Loucy (cell line): Measurements from ENCODE around the gene CA11.

Experiments used
- H2AFZ ChIP-seq: fragments of 200-600 bp; sonication (generic); 2 replicates; pipeline ENCODE4 v1.6.0; 2016; ENCODE audit warnings: antibody characterized with exemption, mild to moderate bottlenecking, low read length, moderate library complexity
- H3F3A ChIP-seq: fragments of 200-600 bp; 2 replicates; pipeline ENCODE4 v1.6.0; 2016; ENCODE audit warnings: antibody characterized with exemption, low read depth, mild to moderate bottlenecking
- H3K27me3 ChIP-seq: fragments of 200-600 bp; sonication (generic); 2 replicates; pipeline ENCODE4 v1.6.1; 2014; ENCODE audit warnings: low read length, mild to moderate bottlenecking; ENCODE audit not compliant: insufficient read depth, poor library complexity, severe bottlenecking
- H3K36me3 ChIP-seq: fragments of 200-600 bp; sonication (generic); 2 replicates; pipeline ENCODE4 v1.6.1; 2016; ENCODE audit warnings: low read length; ENCODE audit not compliant: insufficient read depth
- H3K4me1 ChIP-seq: fragments of 200-600 bp; sonication (generic); 2 replicates; pipeline ENCODE4 v1.5.1; 2014; ENCODE audit warnings: low read length, mild to moderate bottlenecking; ENCODE audit not compliant: insufficient read depth, poor library complexity, severe bottlenecking
- H3K4me2 ChIP-seq: fragments of 200-600 bp; sonication (generic); 2 replicates; pipeline ENCODE4 v1.6.0; 2014; ENCODE audit warnings: antibody characterized with exemption, low read length, low read depth, mild to moderate bottlenecking; ENCODE audit not compliant: poor library complexity, severe bottlenecking
- H3K4me3 ChIP-seq: fragments of 200-600 bp; sonication (generic); 2 replicates; pipeline ENCODE4 v1.5.1; 2014; ENCODE audit warnings: low read length, mild to moderate bottlenecking, mixed read lengths; ENCODE audit not compliant: poor library complexity, severe bottlenecking
- H3K79me2 ChIP-seq: fragments of 200-600 bp; sonication (generic); 2 replicates; pipeline ENCODE4 v1.6.1; 2014; ENCODE audit warnings: low read length; ENCODE audit not compliant: insufficient read depth
- H3K9ac ChIP-seq: fragments of 200-600 bp; sonication (generic); 2 replicates; pipeline ENCODE4 v1.6.0; 2014; ENCODE audit warnings: mild to moderate bottlenecking, low read depth, low read length, moderate library complexity; ENCODE audit not compliant: poor library complexity, severe bottlenecking
- H3K9me2 ChIP-seq: fragments of 200-600 bp; sonication (generic); replicated peaks from 2 replicates; pipeline ENCODE4 v1.6.1; 2016; ENCODE audit warnings: low read depth, low read length, mixed read lengths
- H3K9me3 ChIP-seq: fragments of 200-600 bp; sonication (generic); 2 replicates; pipeline ENCODE4 v1.6.1; 2014; ENCODE audit warnings: mild to moderate bottlenecking, antibody characterized with exemption, low read length, low read depth; ENCODE audit not compliant: insufficient read depth
- H4K20me1 ChIP-seq: fragments of 200-600 bp; sonication (generic); 2 replicates; pipeline ENCODE4 v1.6.0; 2014; ENCODE audit warnings: antibody characterized with exemption, low read length, mild to moderate bottlenecking; ENCODE audit not compliant: insufficient read depth, poor library complexity, severe bottlenecking
- EZH2phosphoT487 ChIP-seq: fragments of 200-600 bp; IDR thresholded peaks from 2 replicates; pipeline ENCODE4 v1.6.1; 2018; ENCODE audit warnings: antibody characterized with exemption, mild to moderate bottlenecking, moderate library complexity, borderline replicate concordance
- TF ChIP-seq, protein P1 (sequence below): fragments of 200-600 bp; sonication (generic); conservative IDR thresholded peaks from 2 replicates; pipeline ENCODE4 v1.5.1; 2014; ENCODE audit warnings: mild to moderate bottlenecking, antibody characterized with exemption, low read length

Gene CA11

DNA sequence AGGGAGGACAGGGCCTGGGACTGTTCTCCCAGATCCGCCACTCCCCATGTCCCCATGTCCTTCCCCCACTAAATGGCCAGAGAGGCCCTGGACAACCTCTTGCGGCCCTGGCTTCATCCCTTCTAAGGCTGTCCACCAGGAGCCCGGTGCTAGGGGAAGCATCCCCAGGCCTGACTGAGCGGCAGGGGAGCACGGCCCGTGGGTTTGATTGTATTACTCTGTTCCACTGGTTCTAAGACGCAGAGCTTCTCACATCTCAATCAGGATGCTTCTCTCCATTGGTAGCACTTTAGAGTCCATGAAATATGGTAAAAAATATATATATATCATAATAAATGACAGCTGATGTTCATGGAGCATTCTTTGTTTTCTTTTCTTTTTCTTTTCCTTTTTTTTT, 38.6 kb downstream of the CA11 start:
- Histone ChIP-seq H3K36me3 (no peaks in the 10 kb centered on the region), H3K9ac (no peak overlapping the region), H3K4me3 (no peak overlapping the region), H3K79me2 (no peaks in the 10 kb centered on the region), H3F3A (no peaks in the 10 kb centered on the region), H3K4me2 (no peak overlapping the region), H3K4me1 (no peaks in the 10 kb centered on the region), H3K9me2 (no peaks in the 10 kb centered on the region), H3K9me3 (no peaks in the 10 kb centered on the region), H2AFZ (no peak overlapping the region), H3K27me3 (no peaks in the 10 kb centered on the region), H4K20me1 (no peaks in the 10 kb centered on the region)
- TF ChIP-seq EZH2phosphoT487 = no peak
- TF ChIP-seq, protein P1, sequence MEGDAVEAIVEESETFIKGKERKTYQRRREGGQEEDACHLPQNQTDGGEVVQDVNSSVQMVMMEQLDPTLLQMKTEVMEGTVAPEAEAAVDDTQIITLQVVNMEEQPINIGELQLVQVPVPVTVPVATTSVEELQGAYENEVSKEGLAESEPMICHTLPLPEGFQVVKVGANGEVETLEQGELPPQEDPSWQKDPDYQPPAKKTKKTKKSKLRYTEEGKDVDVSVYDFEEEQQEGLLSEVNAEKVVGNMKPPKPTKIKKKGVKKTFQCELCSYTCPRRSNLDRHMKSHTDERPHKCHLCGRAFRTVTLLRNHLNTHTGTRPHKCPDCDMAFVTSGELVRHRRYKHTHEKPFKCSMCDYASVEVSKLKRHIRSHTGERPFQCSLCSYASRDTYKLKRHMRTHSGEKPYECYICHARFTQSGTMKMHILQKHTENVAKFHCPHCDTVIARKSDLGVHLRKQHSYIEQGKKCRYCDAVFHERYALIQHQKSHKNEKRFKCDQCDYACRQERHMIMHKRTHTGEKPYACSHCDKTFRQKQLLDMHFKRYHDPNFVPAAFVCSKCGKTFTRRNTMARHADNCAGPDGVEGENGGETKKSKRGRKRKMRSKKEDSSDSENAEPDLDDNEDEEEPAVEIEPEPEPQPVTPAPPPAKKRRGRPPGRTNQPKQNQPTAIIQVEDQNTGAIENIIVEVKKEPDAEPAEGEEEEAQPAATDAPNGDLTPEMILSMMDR = no peak

DNA sequence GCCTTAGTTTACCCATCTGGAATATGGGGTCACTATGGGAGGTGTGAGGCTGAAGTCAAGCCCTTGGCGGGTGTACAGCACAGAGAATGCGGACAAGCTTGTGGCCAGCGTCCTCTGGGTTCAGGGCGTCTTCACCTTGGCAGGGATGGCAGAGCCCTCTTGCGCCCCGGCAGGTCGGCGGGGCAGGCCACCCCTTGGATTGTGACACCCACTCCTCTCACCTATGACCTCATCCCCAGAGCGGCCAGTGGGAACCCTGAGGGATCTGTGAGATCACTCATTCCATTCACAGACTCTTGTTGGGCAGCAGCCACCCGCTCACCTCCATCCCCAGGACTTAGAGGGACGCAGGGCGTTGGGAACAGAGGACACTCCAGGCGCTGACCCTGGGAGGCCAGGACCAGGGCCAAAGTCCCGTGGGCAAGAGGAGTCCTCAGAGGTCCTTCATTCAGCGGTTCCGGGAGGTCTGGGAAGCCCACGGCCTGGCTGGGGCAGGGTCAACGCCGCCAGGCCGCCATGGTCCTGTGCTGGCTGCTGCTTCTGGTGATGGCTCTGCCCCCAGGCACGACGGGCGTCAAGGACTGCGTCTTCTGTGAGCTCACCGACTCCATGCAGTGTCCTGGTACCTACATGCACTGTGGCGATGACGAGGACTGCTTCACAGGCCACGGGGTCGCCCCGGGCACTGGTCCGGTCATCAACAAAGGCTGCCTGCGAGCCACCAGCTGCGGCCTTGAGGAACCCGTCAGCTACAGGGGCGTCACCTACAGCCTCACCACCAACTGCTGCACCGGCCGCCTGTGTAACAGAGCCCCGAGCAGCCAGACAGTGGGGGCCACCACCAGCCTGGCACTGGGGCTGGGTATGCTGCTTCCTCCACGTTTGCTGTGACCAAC, 39.3 kb downstream of the CA11 start, which contains the start of gene SPACA4:
Gene SPACA4 (plus strand): TSS at position 280 of the 896 bp plus-strand sequence. CDS start 237 bp downstream, at position 517.
- Histone ChIP-seq H3K27me3 (no peaks in the 10 kb centered on the region), H3K4me2 (no peak within 1 kb of the TSS)

DNA sequence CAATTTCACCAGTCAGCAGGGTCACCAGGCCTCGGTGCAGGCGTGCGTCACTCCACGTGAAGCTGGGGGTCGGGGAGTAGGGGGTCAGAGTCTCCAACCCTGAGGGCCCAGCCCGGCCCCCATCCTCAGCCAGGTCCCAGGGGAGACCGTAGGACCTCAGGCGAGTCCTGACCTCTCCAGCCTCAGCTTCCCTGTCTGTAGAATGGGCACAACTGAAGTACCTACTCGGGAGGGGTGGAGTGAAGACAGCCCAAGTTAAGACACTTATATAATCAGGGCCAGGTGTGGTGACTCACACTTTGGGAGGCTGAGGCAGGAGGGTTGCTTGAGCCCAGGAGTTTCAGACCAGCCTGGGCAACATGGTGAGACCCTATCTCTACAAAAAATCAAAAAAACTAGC, 42.1 kb downstream of the CA11 start:
- H2AFZ ChIP-seq = no peak overlapping the region
- H3F3A ChIP-seq = no peaks in the 10 kb centered on the region
- no peak overlapping the region for H3K4me3 ChIP-seq
- no peaks in the 10 kb centered on the region for H3K36me3 ChIP-seq
- H3K79me2 ChIP-seq = no peaks in the 10 kb centered on the region
- no peaks in the 10 kb centered on the region for H3K27me3 ChIP-seq
- H3K9ac ChIP-seq = no peak overlapping the region
- H3K9me2 ChIP-seq = no peaks in the 10 kb centered on the region
- H4K20me1 ChIP-seq = no peaks in the 10 kb centered on the region
- H3K4me2 ChIP-seq = no peak overlapping the region
- H3K9me3 ChIP-seq = no peaks in the 10 kb centered on the region
- H3K4me1 ChIP-seq = no peaks in the 10 kb centered on the region
- no peak for TF ChIP-seq EZH2phosphoT487
- TF ChIP-seq, protein P1 = no peak

More for the DNA sequence above, 39.3 kb downstream of the CA11 start, which contains the start of gene SPACA4:
- Histone ChIP-seq H3K9ac (no peak within 1 kb of the TSS), H3K4me1 (no peaks in the 10 kb centered on the region), H3K9me2 (no peaks in the 10 kb centered on the region), H3K36me3 (no peaks in the 10 kb centered on the region), H2AFZ (no peak within 1 kb of the TSS), H4K20me1 (no peaks in the 10 kb centered on the region), H3F3A (no peaks in the 10 kb centered on the region), H3K79me2 (no peaks in the 10 kb centered on the region), H3K4me3 (no peak within 1 kb of the TSS), H3K9me3 (no peaks in the 10 kb centered on the region)
- no peak for TF ChIP-seq EZH2phosphoT487
- TF ChIP-seq, protein P1 = no peak
